T follicular helper cell (primary cell): Measurements from ENCODE around the gene DNAJB9.

ENCODE experiments used
- DNase-seq: peaks from one replicate; pipeline ENCODE4 v3.0.0-alpha.2; 2020; ENCODE audit warnings: low read depth

The DNAJB9 gene

GRCh38 chr7:108605559-108606201 lies 36.0 kb downstream of the DNAJB9 start:
- DNase-seq = no peak

- no peak for DNase-seq
Measured at GRCh38 chr7:108609643-108610042, 40.0 kb downstream of the DNAJB9 start.

- DNase-seq = no peak
Measured at GRCh38 chr7:108611268-108611667, 41.6 kb downstream of the DNAJB9 start.

GRCh38 chr7:108613147-108613948 lies 43.7 kb downstream of the DNAJB9 start:
- DNase-seq = no peak

GRCh38 chr7:108613949-108614381 lies 44.3 kb downstream of the DNAJB9 start:
- DNase-seq = no peak

- no peak for DNase-seq
Measured at GRCh38 chr7:108614896-108615295, 45.2 kb downstream of the DNAJB9 start.

GRCh38 chr7:108618056-108618455 lies 48.4 kb downstream of the DNAJB9 start:
- no peak for DNase-seq

GRCh38 chr7:108623220-108623619 lies 53.5 kb downstream of the DNAJB9 start:
- DNase-seq = no peak
